Activated CD8-positive, alpha-beta memory T cell treated with anti-CD3 and anti-CD28 coated beads for 24 hours (primary cell): Measurements from ENCODE around the gene PPP1R11.
"Not testable (repeated sequence)": the region's sequence is repeated elsewhere in the genome, so short reads cannot be mapped to it uniquely, and the experiment has no call there.

ENCODE experiments used
- DNase-seq: peaks from one replicate; pipeline ENCODE4 v3.0.0-alpha.2; 2020

The PPP1R11 gene

GRCh38 chr6:30100154-30100553 is 33.2 kb downstream of the PPP1R11 start:
- DNase-seq = no peak

- DNase-seq = peak; percentile 62
These were observed 33.8 kb downstream of the PPP1R11 start for GRCh38 chr6:30100585-30101443.

- DNase-seq = peak; percentile 86
These were observed 34.7 kb downstream of the PPP1R11 start for GRCh38 chr6:30101444-30102413.

- no peak for DNase-seq
These were observed 35.5 kb downstream of the PPP1R11 start for GRCh38 chr6:30102414-30102969.

GRCh38 chr6:30102970-30103871 is 36.2 kb downstream of the PPP1R11 start:
- peak; percentile 91 for DNase-seq

- no peak for DNase-seq
These were observed 36.8 kb downstream of the PPP1R11 start for GRCh38 chr6:30103872-30104179.

- DNase-seq = no peak
These were observed 37.7 kb downstream of the PPP1R11 start for GRCh38 chr6:30104661-30105060.

GRCh38 chr6:30111266-30111856 is 44.4 kb downstream of the PPP1R11 start:
- DNase-seq = no peak

- no peak for DNase-seq
These were observed 45.5 kb downstream of the PPP1R11 start for GRCh38 chr6:30112402-30112994.

GRCh38 chr6:30113003-30113759 is 46.2 kb downstream of the PPP1R11 start, which contains the start of gene TRIM31:
TSS of gene TRIM31 (minus strand) at chr6:30113090. CDS start at chr6:30112805, 285 bp downstream.
- DNase-seq = no peak

GRCh38 chr6:30113841-30114240 is 46.8 kb downstream of the PPP1R11 start:
- no peak for DNase-seq

GRCh38 chr6:30116724-30117123 is 49.7 kb downstream of the PPP1R11 start:
- DNase-seq = no peak

GRCh38 chr6:30118691-30119090 is 51.7 kb downstream of the PPP1R11 start:
- DNase-seq = not testable (repeated sequence)
